Endodermal cell (in vitro differentiated cells): ENCODE results near the gene OPTN. TPM values are rescaled to one million over a fixed set of nuclear protein-coding genes. Genes with fewer than 3 reads are reported as not detected.

ENCODE experiments used
- DNase-seq: peaks from one replicate; pipeline ENCODE4 v3.0.0-alpha.2; 2017
- H3K27ac ChIP-seq: 2 replicates; pipeline ENCODE4 v1.5.1; 2013; ENCODE audit warnings: mild to moderate bottlenecking, low read depth, low read length, moderate library complexity
- H3K27me3 ChIP-seq: 2 replicates; pipeline ENCODE4 v1.6.1; 2013; ENCODE audit warnings: mild to moderate bottlenecking, low read length, moderate library complexity; ENCODE audit not compliant: insufficient read depth, control insufficient read depth, poor library complexity, severe bottlenecking
- H3K36me3 ChIP-seq: 2 replicates; pipeline ENCODE4 v1.7.0; 2013; ENCODE audit warnings: mild to moderate bottlenecking, low read length, moderate library complexity; ENCODE audit not compliant: control insufficient read depth, insufficient read depth
- H3K4me1 ChIP-seq: one replicate; pipeline ENCODE4 v1.7.0; 2013; ENCODE audit warnings: low read length; ENCODE audit not compliant: control insufficient read depth, insufficient read depth
- H3K4me3 ChIP-seq: 2 replicates; pipeline ENCODE4 v1.5.1; 2013; ENCODE audit warnings: mild to moderate bottlenecking, low read length, moderate library complexity
- H3K9ac ChIP-seq: 2 replicates; pipeline ENCODE4 v1.6.1; 2013; ENCODE audit warnings: mild to moderate bottlenecking, low read length, moderate library complexity; ENCODE audit not compliant: poor library complexity, severe bottlenecking; ENCODE audit errors: extremely low read depth
- H3K9me3 ChIP-seq: 2 replicates; pipeline ENCODE4 v1.6.1; 2013; ENCODE audit warnings: mild to moderate bottlenecking, low read length, moderate library complexity; ENCODE audit not compliant: control insufficient read depth
- H3K27ac Mint-ChIP-seq: 2 replicates; pipeline ENCODE4 v1.8.0; 2020; ENCODE audit warnings: mixed read lengths
- H3K27me3 Mint-ChIP-seq: 2 replicates; pipeline ENCODE4 v1.8.0; 2021; ENCODE audit warnings: mild to moderate bottlenecking, mixed read lengths; ENCODE audit not compliant: insufficient read depth
- H3K36me3 Mint-ChIP-seq: 2 replicates; pipeline ENCODE4 v1.8.0; 2020; ENCODE audit warnings: low read depth, mixed read lengths
- H3K4me1 Mint-ChIP-seq: 2 replicates; pipeline ENCODE4 v1.8.0; 2020; ENCODE audit warnings: mixed read lengths
- H3K4me3 Mint-ChIP-seq: 2 replicates; pipeline ENCODE4 v1.8.0; 2020; ENCODE audit warnings: mild to moderate bottlenecking, moderate library complexity, mixed read lengths
- H3K9me3 Mint-ChIP-seq: 2 replicates; pipeline ENCODE4 v1.8.0; 2020; ENCODE audit warnings: mild to moderate bottlenecking, mixed read lengths
- WGBS, 2 experiments: methylation state at CpG; one replicate each; pipeline versions ENCODE4 v1.1.5 to v1.1.7; 2013; ENCODE audit warnings: missing lambda C conversion rate in 2 of 2, mixed read lengths in 1 of 2; ENCODE audit not compliant: insufficient coverage in 1 of 2, insufficient read length in 1 of 2; 5-methylcytosine and 5-hydroxymethylcytosine counted together
- total RNA-seq, 2 donors: library from RNA; stranded (reverse); fragmentation: NEBNext Ultra II Directional in 1 of 2; extraction: Animal tissue kit (Norgen Biotek cat#: 25700) in 1 of 2; gene quantifications; 2 replicates in 1 of 2; 3 replicates in 1 of 2; pipeline ENCODE4 v1.2.1, GENCODE V29; 2021
- TF ChIP-seq, protein P1 (sequence below): fragments of 200-600 bp; sonication (generic); conservative IDR thresholded peaks from 2 replicates; pipeline ENCODE4 v1.5.0; 2021; ENCODE audit warnings: antibody characterized with exemption, mild to moderate bottlenecking

The OPTN gene
- total RNA-seq, 2 donors from 2014 or later: 22.7 to 23.3 TPM

DNA sequence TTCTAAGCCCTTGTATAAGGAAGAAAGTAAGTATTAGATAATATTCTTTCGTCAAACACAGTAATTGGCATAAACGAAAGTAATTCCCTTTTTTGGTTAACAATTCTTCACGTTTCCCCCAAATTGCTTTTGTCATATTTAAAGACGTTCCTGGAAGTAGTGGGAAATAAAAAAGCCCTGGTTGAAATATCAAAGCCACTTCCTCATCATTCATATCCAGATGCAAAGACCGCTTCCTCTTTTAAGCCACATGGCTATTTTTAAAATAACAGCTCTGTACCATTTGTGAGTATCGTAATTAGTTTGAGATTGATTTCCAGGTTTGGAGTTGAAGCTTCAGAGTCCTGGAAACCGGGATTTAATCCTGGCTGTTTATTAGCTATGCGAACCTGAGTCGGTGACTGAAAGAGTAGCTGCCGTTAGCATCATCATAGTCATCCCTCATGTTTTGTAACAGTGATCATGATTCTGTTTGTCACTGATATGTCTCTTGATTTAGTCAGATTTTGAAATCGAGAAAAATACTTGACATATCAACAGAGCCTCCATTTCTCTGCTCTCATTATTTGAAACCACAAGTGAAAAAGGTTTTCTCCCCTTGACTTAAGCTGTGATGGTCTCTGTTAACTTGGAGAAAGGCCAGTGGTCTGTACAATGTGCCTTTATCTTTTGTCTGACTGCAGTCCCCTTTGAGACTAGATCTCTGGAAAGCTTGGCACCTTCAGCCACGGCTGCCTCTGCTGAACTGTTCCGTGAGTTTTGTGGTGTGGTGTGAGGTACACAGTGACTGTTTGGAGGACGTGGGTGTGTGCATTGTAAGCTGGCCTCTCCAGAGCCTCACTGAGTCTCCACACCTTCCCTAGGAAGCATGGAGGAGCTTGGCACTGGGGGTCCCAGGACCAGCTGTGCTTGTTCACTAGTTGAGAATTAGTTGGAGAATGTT lies 18.1 kb downstream of the OPTN start:
- H3K4me3 Mint-ChIP-seq: no peak overlapping the region
- H3K4me1 Mint-ChIP-seq: peaks cover 31% of the 10 kb centered on the region

DNA sequence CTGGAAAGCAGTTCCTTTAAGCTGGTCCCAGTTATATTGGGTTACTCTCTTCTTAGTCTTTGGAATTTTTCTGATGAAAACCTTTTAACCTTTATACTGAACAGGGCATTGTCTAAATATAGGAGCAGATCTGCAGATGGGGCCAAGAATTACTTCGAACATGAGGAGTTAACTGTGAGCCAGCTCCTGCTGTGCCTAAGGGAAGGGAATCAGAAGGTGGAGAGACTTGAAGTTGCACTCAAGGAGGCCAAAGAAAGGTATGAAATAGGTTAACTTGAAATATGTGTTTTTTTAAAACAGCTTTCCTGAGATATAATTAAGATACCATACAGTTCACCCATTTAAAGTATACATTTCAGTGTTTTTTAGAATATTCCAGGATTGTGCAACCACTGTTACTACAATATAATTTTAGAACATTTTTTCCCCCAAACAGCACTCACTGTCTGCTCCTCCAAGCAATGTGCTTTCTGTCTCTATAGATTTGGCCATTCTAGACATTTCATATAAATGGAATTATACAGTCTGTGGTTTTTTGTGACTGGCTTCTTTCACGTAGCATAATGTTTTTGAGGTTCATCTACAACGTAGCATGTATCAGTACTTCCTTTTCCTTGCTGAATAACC lies 18.9 kb downstream of the OPTN start:
- H3K36me3 Mint-ChIP-seq: peaks cover 57% of the 10 kb centered on the region
- Histone ChIP-seq H3K27me3 (no peaks in the 10 kb centered on the region), H3K4me3 (no peak overlapping the region), H3K4me1 (peaks cover 9% of the 10 kb centered on the region), H3K9ac (no peak overlapping the region), H3K36me3 (peaks cover 47% of the 10 kb centered on the region), H3K9me3 (peaks cover 8% of the 10 kb centered on the region), H3K27ac (no peak overlapping the region)
- H3K27me3 Mint-ChIP-seq: no peaks in the 10 kb centered on the region
- H3K27ac Mint-ChIP-seq: no peak overlapping the region
- H3K4me3 Mint-ChIP-seq: no peak overlapping the region
- no peak for DNase-seq
- H3K9me3 Mint-ChIP-seq: peaks cover 12% of the 10 kb centered on the region
- H3K4me1 Mint-ChIP-seq: peaks cover 31% of the 10 kb centered on the region
- TF ChIP-seq, protein P1, sequence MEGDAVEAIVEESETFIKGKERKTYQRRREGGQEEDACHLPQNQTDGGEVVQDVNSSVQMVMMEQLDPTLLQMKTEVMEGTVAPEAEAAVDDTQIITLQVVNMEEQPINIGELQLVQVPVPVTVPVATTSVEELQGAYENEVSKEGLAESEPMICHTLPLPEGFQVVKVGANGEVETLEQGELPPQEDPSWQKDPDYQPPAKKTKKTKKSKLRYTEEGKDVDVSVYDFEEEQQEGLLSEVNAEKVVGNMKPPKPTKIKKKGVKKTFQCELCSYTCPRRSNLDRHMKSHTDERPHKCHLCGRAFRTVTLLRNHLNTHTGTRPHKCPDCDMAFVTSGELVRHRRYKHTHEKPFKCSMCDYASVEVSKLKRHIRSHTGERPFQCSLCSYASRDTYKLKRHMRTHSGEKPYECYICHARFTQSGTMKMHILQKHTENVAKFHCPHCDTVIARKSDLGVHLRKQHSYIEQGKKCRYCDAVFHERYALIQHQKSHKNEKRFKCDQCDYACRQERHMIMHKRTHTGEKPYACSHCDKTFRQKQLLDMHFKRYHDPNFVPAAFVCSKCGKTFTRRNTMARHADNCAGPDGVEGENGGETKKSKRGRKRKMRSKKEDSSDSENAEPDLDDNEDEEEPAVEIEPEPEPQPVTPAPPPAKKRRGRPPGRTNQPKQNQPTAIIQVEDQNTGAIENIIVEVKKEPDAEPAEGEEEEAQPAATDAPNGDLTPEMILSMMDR: no peak
- 92 to 100% methylated on average over 1 to 3 of the region's 3 CpGs for WGBS, 2 experiments

More for the DNA sequence above, 18.1 kb downstream of the OPTN start:
- no peak overlapping the region for H3K4me3 ChIP-seq
- Mint-ChIP-seq H3K9me3 (peaks cover 12% of the 10 kb centered on the region), H3K27me3 (no peaks in the 10 kb centered on the region), H3K27ac (no peak overlapping the region), H3K36me3 (peaks cover 53% of the 10 kb centered on the region)
- no peak for DNase-seq
- H3K9me3 ChIP-seq: peaks cover 8% of the 10 kb centered on the region
- H3K27me3 ChIP-seq: no peaks in the 10 kb centered on the region
- TF ChIP-seq, protein P1: no peak
- H3K4me1 ChIP-seq: peaks cover 9% of the 10 kb centered on the region
- no peak overlapping the region for H3K27ac ChIP-seq
- H3K36me3 ChIP-seq: peaks cover 47% of the 10 kb centered on the region
- no peak overlapping the region for H3K9ac ChIP-seq
- 80 to 90% methylated on average over 7 to 14 of the region's 14 CpGs for WGBS, 2 experiments

DNA sequence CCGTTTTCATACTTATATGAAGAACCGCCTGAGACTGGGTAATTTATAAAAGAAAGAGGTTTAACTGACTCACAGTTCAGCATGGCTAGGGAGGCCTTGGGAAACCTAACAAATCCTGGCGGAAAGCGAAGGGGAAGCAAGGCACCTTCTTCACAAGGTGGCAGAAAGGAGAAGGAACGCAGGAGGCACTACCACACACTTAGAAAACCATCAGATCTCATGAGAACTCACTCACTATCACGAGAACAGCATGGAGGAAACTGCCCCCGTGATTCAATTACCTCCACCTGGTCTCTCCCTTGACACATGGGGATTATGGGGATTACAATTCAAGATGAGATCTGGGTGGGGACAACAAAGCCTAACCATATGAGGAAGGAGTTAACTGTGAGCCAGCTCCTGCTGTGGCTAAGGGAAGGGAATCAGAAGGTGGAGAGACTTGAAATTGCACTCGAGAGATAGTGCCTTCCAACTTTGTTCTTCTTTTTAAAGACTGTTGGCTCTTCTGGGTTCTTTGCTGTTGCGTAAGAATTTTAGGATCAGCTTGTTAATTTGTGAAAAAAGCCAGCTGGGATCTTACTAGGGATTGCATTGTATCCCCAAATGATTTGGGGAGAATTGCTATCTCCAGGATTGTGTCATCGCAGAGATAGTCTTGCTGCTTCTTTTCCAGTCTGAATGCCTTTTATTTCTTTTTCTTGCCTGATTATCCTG lies 21.0 kb downstream of the OPTN start:
- DNase-seq: peak; percentile 76
- Mint-ChIP-seq H3K27ac (peak overlapping the region; percentile 85), H3K27me3 (no peaks in the 10 kb centered on the region), H3K4me3 (no peak overlapping the region), H3K4me1 (peaks cover 26% of the 10 kb centered on the region), H3K36me3 (peaks cover 68% of the 10 kb centered on the region), H3K9me3 (peaks cover 12% of the 10 kb centered on the region)
- Histone ChIP-seq H3K36me3 (peaks cover 63% of the 10 kb centered on the region), H3K9me3 (peaks cover 8% of the 10 kb centered on the region), H3K9ac (no peak overlapping the region), H3K4me1 (peaks cover 9% of the 10 kb centered on the region), H3K4me3 (peak overlapping the region; percentile 39), H3K27ac (no peak overlapping the region), H3K27me3 (no peaks in the 10 kb centered on the region)
- TF ChIP-seq, protein P1: no peak
- WGBS, 2 experiments: 61 to 62% methylated on average over 3 to 10 of the region's 10 CpGs
